HCT116 (cell line): Measurements from ENCODE around the gene YLPM1.

Experiments used
- CEBPB ChIP-seq: IDR thresholded peaks from 2 replicates; pipeline ENCODE4 v1.6.1; 2012; ENCODE audit warnings: low read depth
- EZH2 ChIP-seq: fragments of 200-600 bp; sonication (generic); IDR thresholded peaks from 2 replicates; pipeline ENCODE4 v1.6.1; 2017; ENCODE audit warnings: antibody characterized with exemption, mixed run types
- EZH2phosphoT487 ChIP-seq: fragments of 200-600 bp; IDR thresholded peaks from 2 replicates; pipeline ENCODE4 v1.6.1; 2018; ENCODE audit warnings: antibody characterized with exemption, borderline replicate concordance
- JUND ChIP-seq: IDR thresholded peaks from 2 replicates; pipeline ENCODE4 v1.6.1; 2012
- POLR2A ChIP-seq: IDR thresholded peaks from 2 replicates; pipeline ENCODE4 v1.7.0; 2011; ENCODE audit warnings: borderline replicate concordance; ENCODE audit not compliant: insufficient read depth, insufficient read length; ENCODE audit errors: extremely low read depth
- POLR2AphosphoS5 ChIP-seq: IDR thresholded peaks from 2 replicates; pipeline ENCODE4 v1.6.1; 2011; ENCODE audit warnings: mild to moderate bottlenecking, low read depth, low read length, moderate library complexity
- RAD21 ChIP-seq: IDR thresholded peaks from 2 replicates; pipeline ENCODE4 v1.6.1; 2012; ENCODE audit warnings: low read depth, mild to moderate bottlenecking
- SP1 ChIP-seq: IDR thresholded peaks from 2 replicates; pipeline ENCODE4 v1.6.1; 2012; ENCODE audit warnings: low read depth
- ZFX ChIP-seq: fragments of 450-650 bp; IDR thresholded peaks from 2 replicates; pipeline ENCODE4 v1.6.1; 2017
- TF ChIP-seq, protein P1 (sequence below), 3 experiments: fragments of 200-600 bp in 1 of 3; sonication (generic) in 1 of 3; IDR thresholded peaks in 2 of 3; conservative IDR thresholded peaks in 1 of 3; 2 replicates each; pipeline ENCODE4 v1.5.1; 2012 to 2017; ENCODE audit warnings: low read depth in 2 of 3, low read length in 2 of 3, antibody characterized with exemption in 1 of 3, borderline replicate concordance in 1 of 3, control low read depth in 1 of 3, mild to moderate bottlenecking in 1 of 3, mixed read lengths in 1 of 3, mixed run types in 1 of 3, moderate library complexity in 1 of 3; ENCODE audit not compliant: insufficient read depth in 1 of 3
- TF ChIP-seq, protein P2 (sequence below): IDR thresholded peaks from 2 replicates; pipeline ENCODE4 v1.6.1; 2011; ENCODE audit warnings: mild to moderate bottlenecking, low read length, moderate library complexity; ENCODE audit not compliant: insufficient replicate concordance; ENCODE audit errors: extremely low read depth
- TF ChIP-seq, protein P3 (sequence below): IDR thresholded peaks from 2 replicates; pipeline ENCODE4 v1.6.1; 2012

DNA sequence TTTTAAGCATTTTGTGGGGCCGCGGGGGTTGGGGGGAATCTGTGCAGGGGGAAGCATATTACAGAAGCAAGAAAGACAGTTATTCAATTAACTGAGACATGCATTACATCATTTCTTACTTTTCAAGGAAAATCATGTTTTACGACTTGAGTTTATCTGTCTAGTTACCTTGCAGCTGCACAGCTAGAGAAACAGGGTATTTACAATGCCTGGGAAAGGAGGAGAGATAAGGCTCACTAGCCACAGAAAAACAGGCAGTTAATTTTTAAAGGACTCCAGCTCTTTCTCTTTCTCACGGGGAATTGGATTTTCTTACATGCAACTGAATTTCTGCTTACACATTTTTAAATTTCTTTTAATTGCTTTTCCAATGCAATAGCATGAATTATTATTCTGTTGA, 28.0 kb upstream of the YLPM1 start:
- TF ChIP-seq, protein P1, sequence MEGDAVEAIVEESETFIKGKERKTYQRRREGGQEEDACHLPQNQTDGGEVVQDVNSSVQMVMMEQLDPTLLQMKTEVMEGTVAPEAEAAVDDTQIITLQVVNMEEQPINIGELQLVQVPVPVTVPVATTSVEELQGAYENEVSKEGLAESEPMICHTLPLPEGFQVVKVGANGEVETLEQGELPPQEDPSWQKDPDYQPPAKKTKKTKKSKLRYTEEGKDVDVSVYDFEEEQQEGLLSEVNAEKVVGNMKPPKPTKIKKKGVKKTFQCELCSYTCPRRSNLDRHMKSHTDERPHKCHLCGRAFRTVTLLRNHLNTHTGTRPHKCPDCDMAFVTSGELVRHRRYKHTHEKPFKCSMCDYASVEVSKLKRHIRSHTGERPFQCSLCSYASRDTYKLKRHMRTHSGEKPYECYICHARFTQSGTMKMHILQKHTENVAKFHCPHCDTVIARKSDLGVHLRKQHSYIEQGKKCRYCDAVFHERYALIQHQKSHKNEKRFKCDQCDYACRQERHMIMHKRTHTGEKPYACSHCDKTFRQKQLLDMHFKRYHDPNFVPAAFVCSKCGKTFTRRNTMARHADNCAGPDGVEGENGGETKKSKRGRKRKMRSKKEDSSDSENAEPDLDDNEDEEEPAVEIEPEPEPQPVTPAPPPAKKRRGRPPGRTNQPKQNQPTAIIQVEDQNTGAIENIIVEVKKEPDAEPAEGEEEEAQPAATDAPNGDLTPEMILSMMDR (IDR thresholded peaks at IDR 0.05 in 2 of 3, conservative IDR thresholded peaks at IDR 0.05 in 1 of 3; ENCODE audit: borderline replicate concordance in 1 of 3, insufficient read depth in 1 of 3, low read depth in 2 of 3, low read length in 2 of 3): no peak
- no peak for TF ChIP-seq JUND
- no peak for TF ChIP-seq POLR2A
- TF ChIP-seq EZH2phosphoT487: no peak
- TF ChIP-seq SP1: no peak
- TF ChIP-seq ZFX: no peak
- no peak for TF ChIP-seq POLR2AphosphoS5
- TF ChIP-seq CEBPB: no peak
- TF ChIP-seq RAD21: no peak
- TF ChIP-seq, protein P2, sequence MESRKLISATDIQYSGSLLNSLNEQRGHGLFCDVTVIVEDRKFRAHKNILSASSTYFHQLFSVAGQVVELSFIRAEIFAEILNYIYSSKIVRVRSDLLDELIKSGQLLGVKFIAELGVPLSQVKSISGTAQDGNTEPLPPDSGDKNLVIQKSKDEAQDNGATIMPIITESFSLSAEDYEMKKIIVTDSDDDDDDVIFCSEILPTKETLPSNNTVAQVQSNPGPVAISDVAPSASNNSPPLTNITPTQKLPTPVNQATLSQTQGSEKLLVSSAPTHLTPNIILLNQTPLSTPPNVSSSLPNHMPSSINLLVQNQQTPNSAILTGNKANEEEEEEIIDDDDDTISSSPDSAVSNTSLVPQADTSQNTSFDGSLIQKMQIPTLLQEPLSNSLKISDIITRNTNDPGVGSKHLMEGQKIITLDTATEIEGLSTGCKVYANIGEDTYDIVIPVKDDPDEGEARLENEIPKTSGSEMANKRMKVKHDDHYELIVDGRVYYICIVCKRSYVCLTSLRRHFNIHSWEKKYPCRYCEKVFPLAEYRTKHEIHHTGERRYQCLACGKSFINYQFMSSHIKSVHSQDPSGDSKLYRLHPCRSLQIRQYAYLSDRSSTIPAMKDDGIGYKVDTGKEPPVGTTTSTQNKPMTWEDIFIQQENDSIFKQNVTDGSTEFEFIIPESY: no peak
- TF ChIP-seq, protein P3, sequence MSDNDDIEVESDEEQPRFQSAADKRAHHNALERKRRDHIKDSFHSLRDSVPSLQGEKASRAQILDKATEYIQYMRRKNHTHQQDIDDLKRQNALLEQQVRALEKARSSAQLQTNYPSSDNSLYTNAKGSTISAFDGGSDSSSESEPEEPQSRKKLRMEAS: no peak
- TF ChIP-seq EZH2: no peak
